Measurements from ENCODE around the gene CYB561. TPM values are rescaled to one million over a fixed set of nuclear protein-coding genes. Genes with fewer than 3 reads are reported as not detected.

Gene CYB561
- 100 to 1,000 TPM in 2 of 4 donors, 10 to 100 TPM in 2; 46.2 to 129 (median 101) TPM for total RNA-seq

DNA sequence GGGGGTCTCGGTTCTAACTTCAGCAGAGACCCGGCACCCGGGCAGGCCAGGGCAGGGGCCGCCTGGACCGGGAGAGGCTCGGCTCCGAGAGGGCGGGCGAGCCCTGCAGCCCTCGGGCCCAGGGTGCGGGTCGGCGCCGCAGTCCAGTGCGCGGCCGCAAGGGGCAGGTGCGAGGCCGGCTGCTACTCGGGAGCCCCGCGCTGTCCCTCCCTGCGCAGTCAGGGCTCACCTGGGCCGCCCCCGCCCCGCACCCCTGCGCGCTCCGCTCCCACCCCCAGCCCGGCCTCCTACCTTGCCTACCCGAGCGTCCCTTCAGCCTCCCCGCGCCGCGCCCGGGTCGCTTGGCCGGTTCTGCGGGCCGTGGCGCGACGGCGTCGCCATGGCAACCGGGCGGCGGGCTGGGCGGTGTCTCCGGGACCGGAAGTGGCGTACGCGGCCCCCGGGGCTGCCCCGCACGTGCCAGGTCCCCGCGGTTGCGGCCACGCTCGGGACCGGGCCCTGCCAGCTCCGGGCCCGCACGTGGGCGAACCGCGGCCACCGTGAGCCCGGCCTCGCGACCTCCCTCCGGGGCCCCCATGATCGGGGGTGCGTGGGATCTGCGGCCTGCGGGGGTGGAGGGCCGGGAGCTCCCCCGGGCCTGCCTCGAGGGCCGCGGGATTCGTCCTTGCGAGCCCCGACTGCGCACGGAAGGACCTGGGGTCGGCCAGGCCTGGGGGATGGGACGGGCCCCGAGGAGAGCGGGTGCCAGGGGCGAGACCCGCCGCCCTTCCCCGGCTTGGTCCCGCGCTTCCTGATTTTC, at the start of gene CYB561:
Gene CYB561, minus strand, starts transcription at position 353 of the 799 bp plus-strand sequence. CDS start 8,759 bp downstream, outside the sequence.
- intact Hi-C loops (cut with DNase I), result no loop called here

DNA sequence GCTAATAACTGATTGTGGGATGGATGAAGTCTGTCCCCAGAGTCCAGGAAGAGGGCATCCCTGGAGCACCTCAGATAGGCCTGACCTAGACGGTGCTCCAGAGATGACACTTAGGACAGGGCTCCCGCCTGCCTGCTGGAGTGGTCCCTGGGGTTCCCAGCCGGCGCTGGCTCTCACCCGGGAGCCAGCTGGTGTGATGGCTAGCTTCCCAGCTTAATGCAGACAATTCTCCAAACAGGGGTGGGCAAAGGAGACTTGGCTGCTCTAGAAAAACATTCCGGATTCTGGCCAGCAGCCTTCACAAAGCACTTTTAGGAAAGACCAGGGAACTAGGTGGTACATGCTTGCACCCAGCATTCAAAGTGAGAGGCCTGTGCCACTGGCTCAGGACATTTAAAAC, 49.4 kb upstream of the CYB561 start:
- DNase-seq, result no peak
- WGBS, 2 donors, result 60 to 74% methylated on average over 1 to 6 of the region's 6 CpGs
- Histone ChIP-seq H3K9me3 (no peaks in the 10 kb centered on the region), H3K27me3 (no peaks in the 10 kb centered on the region), H3K36me3 (no peaks in the 10 kb centered on the region), H3K4me1 (no peaks in the 10 kb centered on the region), H3K4me3 (replicated peaks in 1 of 3) (no peak overlapping the region), H3K27ac (no peak overlapping the region)
- TF ChIP-seq CTCF (IDR thresholded peaks at IDR 0.05) (no peak), POLR2A (IDR thresholded peaks at IDR 0.05) (no peak)
- intact Hi-C loops (cut with DNase I), result no loop called here

More for the DNA sequence above, at the start of gene CYB561:
- Histone ChIP-seq H3K27ac (peak within 1 kb of the TSS; percentile 71 to 95 (median 80)), H3K9me3 (no peaks in the 10 kb centered on the region), H3K4me3 (replicated peaks in 1 of 3) (peak within 1 kb of the TSS; percentile 51 to 54 (median 51)), H3K4me1 (peaks cover 24 to 31% of the 10 kb centered on the region in 2 donors), H3K36me3 (no peaks in the 10 kb centered on the region), H3K27me3 (no peaks in the 10 kb centered on the region)
- DNase-seq, result peak; percentile 87 to 89
- WGBS, 2 donors, result 5 to 7% methylated on average over 6 to 18 of the region's 99 CpGs
- TF ChIP-seq POLR2A (IDR thresholded peaks at IDR 0.05) (peak; percentile 46 to 79), CTCF (IDR thresholded peaks at IDR 0.05) (peak in 5 of 6 experiments; percentile 20 to 66 (median 51))

- intact Hi-C loops (cut with DNase I), result no loop called here
- H3K4me3 ChIP-seq (replicated peaks in 1 of 3), result no peak overlapping the region
- 89% methylated on average over 12 of the region's 12 CpGs for WGBS, 2 donors
- TF ChIP-seq CTCF (IDR thresholded peaks at IDR 0.05), result no peak
- TF ChIP-seq POLR2A (IDR thresholded peaks at IDR 0.05), result no peak
- no peaks in the 10 kb centered on the region for H3K4me1 ChIP-seq
- H3K36me3 ChIP-seq, result no peaks in the 10 kb centered on the region
- no peak for DNase-seq
- H3K27me3 ChIP-seq, result no peaks in the 10 kb centered on the region
- H3K27ac ChIP-seq, result no peak overlapping the region
- no peaks in the 10 kb centered on the region for H3K9me3 ChIP-seq
Observed at GRCh38 chr17:63494300-63494928, 48.3 kb upstream of the CYB561 start.

GRCh38 chr17:63493411-63493810, 47.3 kb upstream of the CYB561 start:
- no peak for DNase-seq
- TF ChIP-seq CTCF (IDR thresholded peaks at IDR 0.05) (no peak), POLR2A (IDR thresholded peaks at IDR 0.05) (no peak)
- no peak overlapping the region for H3K4me3 ChIP-seq (replicated peaks in 1 of 3)
- WGBS, 2 donors, result 92 to 96% methylated on average over 9 of the region's 9 CpGs
- no peaks in the 10 kb centered on the region for H3K9me3 ChIP-seq
- H3K4me1 ChIP-seq, result no peaks in the 10 kb centered on the region
- H3K27me3 ChIP-seq, result no peaks in the 10 kb centered on the region
- H3K36me3 ChIP-seq, result no peaks in the 10 kb centered on the region
- H3K27ac ChIP-seq, result no peak overlapping the region
- intact Hi-C loops (cut with DNase I), result no loop called here

DNA sequence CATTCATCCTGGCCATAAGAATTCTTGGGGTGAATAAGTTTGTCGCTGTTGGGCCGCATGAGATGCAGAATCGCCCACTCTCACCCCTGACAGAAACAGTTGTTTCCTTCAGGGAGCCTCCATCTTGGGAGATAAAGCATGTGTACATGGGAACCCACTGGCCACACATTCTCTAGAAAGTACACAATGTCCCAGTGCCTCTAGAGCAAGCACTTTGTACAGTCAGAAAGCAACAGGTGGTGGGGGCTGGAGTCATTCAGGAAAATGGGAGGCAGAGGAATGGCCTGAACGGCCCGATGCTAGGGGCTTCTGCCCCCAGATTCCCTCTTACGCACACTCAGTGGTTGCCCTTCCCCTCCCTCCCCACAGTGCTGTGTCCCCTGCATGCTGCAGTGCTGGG, 46.8 kb upstream of the CYB561 start:
- 90 to 92% methylated on average over 6 of the region's 6 CpGs for WGBS, 2 donors
- H3K27ac ChIP-seq, result no peak overlapping the region
- TF ChIP-seq CTCF (IDR thresholded peaks at IDR 0.05) (no peak), POLR2A (IDR thresholded peaks at IDR 0.05) (no peak)

More for the DNA sequence above, 46.8 kb upstream of the CYB561 start:
- H3K27me3 ChIP-seq, result no peaks in the 10 kb centered on the region
- no peaks in the 10 kb centered on the region for H3K9me3 ChIP-seq
- no peaks in the 10 kb centered on the region for H3K36me3 ChIP-seq
- intact Hi-C loops (cut with DNase I), result no loop called here
- no peak for DNase-seq
- H3K4me1 ChIP-seq, result no peaks in the 10 kb centered on the region
- no peak overlapping the region for H3K4me3 ChIP-seq (replicated peaks in 1 of 3)
